GM18507 (cell line): ENCODE results near the gene TEAD1.

Source experiments
- DNase-seq: peaks from one replicate; pipeline ENCODE4 v3.0.0; 2011; ENCODE audit warnings: low read depth; ENCODE audit not compliant: insufficient read length; ENCODE audit errors: extremely low spot score
- FAIRE-seq: peaks from 2 replicates; lab custom pipeline; 2011; peaks lifted over from hg19 to GRCh38; lab: Jason Lieb, UNC

Gene TEAD1

DNA sequence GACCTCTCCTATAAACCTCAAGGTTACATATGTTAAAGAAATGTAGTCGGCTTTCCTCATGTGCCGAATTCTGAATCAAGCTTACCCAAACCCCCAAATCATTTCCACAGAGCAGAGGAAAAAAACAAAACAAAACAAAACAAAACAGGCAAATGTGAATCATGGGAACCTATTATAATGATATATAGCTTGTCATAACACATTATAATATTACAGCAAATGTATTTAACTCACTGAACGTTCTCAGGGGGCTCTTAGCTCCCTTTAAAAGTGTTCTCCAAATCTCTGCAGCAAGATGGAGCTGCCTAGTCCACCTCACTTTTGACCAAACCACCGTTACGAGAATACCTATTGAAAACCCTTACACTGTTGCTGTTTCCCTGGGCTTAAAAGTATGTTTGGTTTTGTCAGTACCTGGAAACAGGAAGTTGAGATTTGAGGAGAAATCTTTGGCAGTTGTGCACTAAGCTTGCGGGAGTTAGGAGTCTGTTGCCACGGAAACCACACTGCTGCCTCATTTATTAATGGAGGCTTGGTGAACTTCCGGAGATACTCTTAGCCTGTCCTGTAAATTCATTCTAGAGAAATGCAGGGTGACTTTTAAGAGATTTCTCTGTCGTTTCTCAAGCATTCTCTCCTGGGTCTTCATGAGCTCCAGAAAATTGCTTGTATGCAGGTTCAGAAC, 167.9 kb downstream of the TEAD1 start:
- DNase-seq (no peak), FAIRE-seq (no peak)

DNA sequence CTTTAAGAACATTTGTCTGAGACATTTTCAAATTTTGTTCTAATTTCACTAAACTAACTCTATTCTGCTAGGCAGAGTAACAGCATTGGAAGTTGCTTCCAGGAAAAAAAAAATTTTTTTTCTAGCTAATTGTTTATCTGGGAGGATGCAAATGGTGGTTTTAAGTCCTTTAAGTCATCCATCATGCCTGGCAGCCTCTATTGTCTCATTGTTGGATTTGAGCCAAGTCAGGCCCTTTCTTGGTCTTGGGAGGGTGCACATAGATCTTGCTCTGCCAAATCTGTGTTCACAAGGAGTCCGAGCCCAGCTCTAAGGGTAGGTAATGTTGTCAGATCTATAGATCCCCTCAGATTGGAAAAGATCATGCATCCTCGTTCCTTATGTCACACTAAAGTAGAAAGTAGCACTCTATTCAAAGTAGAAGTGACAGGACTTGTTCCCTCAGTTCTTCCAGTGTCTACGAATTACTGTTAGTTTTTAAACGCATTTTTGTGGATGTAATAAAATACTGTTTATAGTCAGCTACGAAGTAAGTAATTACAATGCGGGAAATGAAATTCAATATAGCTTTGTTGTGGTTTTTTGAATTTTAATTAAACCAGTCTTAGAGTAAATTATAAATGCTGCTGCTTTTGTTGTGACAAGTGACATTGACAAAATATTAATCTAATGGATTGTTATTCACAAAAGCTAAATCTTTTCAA, 168.9 kb downstream of the TEAD1 start:
- DNase-seq (no peak), FAIRE-seq (no peak)

DNA sequence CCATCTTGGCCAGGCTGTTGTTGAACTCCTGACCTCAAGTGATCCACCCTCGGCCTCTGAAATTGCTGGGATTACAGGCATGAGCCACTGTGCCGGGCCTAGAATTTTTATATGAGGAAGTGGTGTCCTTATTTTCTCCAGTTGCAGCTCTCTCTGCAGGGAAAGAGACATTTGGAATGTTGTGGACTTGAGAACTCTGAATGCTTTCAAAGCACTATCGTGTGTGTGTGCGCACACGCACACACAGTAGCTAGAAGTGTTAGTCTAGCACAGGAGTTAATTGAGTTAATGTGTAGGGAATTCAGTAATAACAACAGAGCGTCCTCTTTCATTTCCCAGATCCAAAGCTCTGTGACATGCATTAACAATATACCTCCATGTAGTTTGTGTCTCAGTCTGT, 170.9 kb downstream of the TEAD1 start:
- DNase-seq, result no peak
- no peak for FAIRE-seq

DNA sequence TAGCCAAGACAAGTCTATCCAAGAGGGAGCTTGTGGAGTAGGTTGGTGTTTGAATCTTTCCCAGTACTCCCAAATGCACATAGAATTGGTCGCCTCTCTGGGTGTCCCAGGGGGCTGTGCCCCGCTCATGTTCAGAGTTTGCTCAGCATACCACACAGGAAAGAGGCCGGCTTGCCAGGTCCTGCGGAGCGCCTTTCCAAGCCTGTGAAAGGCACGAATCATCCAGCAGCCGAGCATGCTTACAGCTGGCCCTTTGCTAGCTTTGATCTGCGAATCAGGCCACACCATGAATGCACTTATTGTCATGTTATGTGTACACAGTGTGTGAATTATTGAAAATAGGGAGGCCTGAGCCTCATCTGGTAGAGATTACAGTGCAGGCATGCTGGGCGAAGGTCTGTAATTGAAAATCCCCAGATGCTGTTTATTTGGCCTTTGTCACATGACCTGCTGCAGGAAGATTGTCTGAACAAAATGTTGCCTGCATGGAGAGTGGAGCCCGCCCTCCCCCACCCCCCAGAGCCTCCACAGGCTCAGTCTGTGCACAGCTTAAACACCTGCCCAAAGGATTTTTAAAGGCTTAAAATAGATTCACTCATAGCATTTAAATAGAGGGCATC, 171.6 kb downstream of the TEAD1 start:
- no peak for FAIRE-seq

DNA sequence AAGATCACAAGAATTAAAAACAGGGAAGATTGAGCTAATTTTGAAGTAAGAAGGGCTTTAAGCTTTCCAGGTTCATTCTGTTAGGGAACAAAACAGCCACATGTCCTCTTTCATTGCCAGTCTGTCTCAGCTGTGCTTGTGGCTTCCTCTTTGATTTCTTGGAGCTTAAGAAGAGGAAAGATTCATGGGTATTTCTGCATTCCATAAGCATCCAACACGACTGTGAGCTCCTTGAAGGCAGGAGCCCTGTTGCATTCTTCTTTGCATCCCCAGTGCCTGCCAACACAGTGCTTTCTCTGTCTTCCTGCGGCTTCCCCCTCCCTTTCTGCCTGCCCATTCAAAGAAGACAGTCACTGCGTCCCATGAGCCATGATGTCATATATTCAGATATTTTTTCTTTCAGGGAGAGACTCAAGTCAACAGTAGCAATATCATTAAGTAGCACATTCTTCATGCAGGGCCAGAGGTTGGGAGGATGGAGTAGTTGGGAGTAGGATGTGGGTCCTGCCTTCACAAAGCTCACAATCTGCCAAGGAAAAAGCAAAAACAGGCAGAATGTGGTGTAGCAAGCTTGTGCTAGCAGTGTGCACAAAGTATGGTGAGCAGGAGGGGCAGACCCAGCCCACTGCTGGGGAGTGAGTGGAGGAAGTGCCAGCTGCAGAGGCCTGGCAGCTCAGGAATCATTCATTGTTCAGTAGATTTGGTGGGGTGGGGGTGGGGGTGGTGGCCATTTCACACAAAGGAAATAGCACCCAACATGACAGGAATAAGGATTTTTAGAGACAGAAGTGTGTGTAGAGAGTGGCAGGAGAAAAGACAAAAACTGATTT, 172.8 kb downstream of the TEAD1 start:
- no peak for FAIRE-seq
- DNase-seq, result no peak

More for the DNA sequence above, 171.6 kb downstream of the TEAD1 start:
- DNase-seq, result no peak

DNA sequence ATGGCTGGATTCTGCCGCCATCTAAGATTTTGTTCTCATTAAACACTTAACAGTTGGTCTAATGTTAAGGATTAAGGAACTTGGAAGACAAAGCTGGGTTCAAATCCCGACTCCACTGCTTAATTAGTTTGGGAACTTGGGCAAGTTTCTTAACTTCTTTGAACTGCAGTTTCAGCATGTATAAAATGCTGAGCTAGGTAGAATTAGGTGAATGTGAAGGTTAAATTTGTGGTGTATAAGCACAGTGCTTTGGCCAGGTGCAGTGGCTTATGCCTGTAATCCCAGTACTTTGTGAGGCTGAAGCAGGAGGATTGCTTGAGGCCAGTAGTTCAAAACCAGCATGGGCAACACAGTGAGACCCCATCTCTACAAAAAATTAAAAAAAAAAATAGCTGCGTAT, 174.2 kb downstream of the TEAD1 start:
- DNase-seq, result no peak
- no peak for FAIRE-seq

DNA sequence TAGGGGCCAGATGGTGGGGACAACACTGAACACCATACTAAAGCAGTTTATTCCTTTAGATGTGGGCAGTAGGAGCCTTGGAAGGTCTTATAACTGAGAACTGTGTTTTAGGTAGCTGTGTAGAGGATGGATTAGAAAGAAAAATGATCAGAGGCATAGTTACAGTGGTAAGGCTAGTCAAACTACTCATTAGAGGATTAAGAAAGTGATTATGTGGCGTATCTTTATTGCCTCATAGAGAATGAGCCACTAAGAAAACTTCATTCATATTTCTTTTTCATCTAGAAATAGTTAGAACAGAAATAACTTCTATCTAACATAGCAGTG, 179.1 kb downstream of the TEAD1 start:
- no peak for FAIRE-seq
- DNase-seq, result no peak

DNA sequence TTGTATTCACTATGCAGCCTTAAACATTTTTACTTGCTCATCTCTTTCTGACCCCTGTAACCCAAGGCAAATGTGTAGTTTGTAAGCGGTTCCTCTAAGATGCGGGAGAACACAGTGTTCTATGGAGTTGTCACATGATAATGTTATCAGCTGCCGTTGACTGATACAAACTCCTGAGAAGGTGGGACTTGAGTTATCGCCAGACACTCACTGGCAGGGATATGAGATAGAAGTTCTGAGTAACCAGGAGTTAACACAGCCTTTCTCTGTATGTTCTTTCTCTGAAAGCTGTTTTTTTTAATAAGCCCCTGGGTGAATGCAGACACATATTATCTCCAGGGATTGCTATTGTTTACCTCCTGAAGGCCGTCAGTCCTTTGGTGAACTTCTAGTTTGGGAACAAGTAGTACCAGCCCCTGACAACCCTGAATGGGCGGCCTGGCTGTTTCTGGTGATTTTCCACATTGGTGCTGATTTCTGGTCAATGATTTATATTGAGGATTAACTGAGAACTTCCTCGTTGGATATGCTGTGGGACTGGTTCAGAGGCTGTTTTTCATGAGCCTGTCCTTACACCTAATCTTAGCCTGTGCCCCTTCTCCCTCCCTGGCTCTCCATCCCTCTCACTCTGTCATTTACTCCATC, 179.6 kb downstream of the TEAD1 start:
- FAIRE-seq, result no peak

DNA sequence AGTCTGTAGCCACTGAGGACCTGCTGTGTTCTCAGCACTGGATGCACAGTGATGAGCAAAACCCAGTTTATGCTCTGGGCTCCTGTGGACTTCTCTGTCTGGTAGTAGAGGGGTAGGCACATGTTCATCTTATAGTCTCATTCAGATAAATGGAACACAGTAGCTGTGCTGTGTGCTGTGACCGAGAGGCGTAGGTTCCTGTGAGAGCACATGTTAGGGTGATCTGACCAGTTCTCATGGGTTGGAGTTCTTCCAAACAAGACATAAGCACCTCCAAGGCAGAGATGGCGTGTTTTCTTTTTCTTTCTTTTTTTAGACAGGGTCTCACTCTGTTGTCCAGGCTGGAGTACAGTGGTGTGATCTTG, 180.1 kb downstream of the TEAD1 start:
- DNase-seq (no peak), FAIRE-seq (no peak)

More for the DNA sequence above, 179.6 kb downstream of the TEAD1 start:
- DNase-seq, result no peak

DNA sequence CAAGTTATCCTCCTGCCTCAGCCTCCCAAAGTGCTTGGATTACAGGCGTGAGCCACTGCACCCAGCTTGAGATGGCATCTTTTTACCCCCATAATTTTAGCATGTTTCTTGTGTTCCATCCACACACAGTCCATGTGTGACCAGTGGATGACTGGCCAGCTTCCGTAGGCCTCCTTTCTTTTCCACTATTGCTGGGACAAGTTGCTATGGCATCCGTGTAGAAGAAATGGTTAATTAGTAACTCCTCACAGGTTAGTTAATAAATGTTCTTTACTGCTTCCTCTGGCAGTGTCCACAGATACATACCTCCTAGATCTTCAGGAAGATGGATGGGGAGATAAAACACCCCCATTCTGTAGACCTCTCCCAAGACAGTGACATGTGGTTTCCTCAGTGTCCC, 180.6 kb downstream of the TEAD1 start:
- FAIRE-seq, result no peak
- DNase-seq, result no peak

DNA sequence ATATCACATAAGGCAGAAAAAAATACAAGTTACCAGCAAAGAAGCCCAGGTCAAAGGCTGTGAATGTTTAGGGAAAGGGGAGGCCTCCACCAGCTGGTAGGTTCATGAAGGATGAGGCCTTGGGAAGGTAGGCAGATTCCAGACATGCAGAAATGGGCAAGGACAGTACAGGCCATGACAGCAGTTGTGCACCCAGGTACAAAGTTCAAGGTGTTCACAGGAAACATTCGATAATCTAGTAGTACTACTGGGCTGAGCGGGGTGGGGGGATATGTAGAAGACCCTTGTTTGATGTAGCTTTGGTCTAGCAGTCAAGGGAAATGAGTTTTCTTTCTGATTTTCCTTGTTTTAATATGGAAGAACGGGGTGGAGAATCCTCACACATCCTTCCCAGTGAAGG, 182.1 kb downstream of the TEAD1 start:
- FAIRE-seq (no peak), DNase-seq (no peak)

DNA sequence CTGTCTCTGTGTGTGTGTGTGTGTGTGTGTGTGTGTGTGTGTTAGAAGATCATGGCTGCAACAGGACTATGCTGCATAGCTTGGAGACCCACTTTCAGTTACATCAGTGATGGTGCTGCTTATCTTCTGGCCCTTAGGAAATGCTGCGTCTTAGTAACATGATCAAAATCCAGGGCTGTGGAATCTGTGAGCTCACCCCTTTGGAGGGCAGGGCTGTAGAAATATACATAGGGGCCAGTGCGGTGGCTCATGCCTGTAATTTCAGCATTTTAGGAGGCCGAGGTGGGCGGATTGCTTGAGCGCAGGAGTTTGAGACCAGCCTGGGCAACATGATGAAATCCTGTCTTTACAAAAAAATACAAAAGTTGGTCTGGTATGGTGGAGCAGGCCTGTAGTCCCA, 183.4 kb downstream of the TEAD1 start:
- FAIRE-seq (no peak), DNase-seq (no peak)

DNA sequence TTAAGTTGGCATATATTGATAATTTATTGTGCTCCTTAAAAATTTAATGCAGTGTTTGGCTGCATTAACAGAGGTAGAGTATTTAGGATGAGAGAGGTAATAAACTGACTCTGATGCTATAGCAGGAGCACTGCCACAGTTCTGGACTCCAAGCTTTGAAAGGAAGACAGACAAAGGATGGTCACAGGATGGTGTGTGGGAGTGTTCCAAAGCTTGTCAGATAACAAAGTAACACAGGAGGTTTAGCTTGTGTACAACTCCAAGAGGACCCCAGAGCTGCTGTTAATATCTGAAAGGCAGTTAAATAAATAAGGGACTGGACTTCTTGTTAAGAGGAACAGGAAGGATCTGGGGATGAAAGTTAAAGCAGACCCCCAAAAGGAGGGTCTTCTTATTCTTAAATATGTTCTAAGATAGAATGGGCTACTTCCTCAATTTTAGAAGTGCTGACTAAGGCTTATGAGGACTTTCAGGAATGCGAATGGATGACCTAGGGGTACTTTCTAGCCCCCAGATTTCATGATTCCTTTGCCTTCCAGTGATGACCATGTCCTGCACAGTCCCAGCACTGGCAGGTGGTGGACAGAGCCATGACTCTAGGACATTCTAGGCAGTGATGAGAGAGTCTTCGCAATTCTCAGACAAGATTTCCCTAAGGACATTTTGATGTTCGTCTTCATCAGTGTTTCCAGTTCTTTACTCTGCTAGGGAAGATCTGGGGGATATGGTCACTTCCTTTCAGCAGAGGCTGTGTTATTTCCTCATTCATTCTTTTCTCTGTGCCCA, 185.8 kb downstream of the TEAD1 start:
- no peak for FAIRE-seq
- no peak for DNase-seq

DNA sequence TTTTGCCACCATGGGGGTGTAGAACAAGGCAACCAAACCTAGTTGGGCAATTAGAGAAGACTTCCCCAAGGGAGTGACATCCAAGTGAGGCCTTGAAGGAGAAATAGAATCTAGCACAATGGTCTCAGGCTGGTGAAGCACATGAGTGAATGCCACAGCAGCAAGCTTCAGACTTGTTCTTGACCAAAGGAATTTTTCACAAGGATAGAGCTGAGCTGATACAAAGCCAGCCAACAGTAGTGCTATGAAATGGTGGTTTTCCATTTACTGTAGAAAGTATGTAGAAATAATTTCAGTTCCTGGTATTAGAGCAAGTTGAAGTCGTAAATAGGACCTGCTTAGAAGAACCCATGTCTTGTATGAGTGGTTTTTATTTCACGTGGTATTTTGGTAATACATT, 186.6 kb downstream of the TEAD1 start:
- DNase-seq (no peak), FAIRE-seq (no peak)

DNA sequence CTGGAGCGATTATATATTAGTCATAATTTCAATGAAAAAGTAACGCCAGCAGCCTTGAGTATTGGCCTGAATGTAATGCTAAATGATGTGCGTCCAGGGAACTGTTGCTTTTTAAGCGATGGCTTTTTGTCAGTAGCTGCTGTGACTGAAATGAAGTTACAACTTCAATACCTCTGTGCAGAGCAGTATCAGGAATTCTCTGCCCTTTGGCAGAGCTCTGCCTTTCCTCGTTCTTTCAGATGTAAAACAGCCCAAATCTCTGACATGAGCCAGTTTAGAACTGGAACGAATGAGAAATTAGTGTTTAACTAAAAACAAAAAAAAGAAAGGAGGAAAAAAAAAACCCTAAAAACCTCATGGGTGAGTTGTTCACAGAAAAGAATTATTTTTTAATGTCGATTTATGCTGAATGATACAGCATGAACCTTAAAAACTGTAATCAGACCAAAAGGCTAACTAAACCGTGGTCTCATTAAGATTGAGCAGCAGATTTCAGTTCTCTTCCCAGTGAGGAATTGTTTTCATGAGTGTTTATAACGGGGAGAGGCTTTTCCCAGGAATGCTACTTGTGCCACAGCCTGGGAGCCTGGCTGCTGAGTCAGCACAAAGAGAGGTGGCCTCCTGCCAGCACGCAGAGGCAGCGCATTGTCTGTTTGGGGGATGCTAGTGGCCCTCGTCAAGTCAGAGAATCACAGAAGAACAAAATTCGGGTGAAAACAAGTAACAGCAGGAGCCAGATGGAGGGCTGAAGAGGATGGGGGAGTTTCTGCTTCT, 188.7 kb downstream of the TEAD1 start:
- FAIRE-seq (no peak), DNase-seq (no peak)

DNA sequence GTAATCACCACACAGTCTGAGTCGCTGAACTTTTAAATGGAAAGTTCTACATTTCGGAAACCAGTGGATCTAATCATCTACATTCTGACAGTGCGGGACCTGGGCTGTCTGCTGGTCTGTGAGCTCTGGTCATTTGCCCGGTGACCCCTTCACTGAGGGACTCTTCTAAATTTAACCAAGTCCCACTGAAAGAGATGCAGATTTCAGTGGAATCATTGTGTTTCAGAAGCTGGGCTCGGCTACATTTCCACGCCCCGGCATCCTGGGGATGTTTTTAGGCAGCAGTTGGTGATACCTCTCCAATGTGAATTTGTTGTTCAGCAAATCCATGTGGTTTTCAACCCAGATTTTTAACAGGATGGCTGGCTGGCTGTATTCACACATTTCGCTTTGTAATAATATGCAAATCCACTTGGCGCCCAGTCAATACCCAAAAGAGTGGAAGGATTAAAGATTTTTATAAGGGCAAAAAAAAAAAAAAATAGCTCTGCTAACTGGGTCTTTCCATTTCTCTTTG, 189.4 kb downstream of the TEAD1 start:
- DNase-seq (no peak), FAIRE-seq (no peak)

DNA sequence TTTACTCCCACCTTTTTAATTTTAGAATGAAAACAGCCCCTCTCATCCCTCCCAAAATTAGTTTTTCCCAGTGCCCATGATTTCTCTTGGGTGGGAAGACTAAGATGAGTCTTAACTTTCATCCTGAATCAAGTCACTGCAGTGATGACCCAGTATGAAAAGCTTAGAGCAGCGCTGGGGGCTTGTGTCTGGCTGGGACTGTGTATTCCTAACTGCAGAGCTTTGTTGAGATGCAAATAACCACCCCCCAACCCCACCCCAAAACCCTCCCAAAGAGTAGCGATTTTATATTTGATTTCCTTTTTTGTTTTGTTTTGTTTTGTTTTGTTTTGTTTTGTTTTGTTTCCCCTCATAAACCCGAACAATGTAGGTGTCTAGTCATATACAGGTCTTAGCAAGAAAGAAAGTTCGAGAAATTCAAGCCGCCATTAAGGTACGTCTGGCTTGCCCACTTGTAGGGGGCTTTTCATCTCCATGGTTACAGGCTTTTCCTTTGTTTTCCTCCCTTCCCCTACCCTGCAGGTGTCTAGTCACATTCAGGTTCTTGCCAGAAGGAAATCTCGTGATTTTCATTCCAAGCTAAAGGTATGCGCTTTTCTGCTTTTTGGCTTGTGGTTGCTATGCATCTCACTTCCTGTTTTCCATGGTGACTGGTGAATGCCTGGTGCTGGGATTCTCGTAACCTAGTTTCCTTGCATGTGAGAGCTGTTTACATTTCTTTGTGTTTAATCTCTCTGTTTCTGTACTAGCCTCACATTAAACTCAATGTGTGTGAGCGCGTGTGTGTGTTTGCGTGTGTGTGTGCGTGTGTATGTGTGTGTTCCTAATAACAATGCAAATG, 190.3 kb downstream of the TEAD1 start:
- no peak for DNase-seq
- FAIRE-seq, result no peak
